ENCODE data around the gene REX1BD.

The REX1BD gene

GRCh38 chr19:18603958-18604819 lies 15.6 kb downstream of the REX1BD start:
- DNase-seq: no peak

DNA sequence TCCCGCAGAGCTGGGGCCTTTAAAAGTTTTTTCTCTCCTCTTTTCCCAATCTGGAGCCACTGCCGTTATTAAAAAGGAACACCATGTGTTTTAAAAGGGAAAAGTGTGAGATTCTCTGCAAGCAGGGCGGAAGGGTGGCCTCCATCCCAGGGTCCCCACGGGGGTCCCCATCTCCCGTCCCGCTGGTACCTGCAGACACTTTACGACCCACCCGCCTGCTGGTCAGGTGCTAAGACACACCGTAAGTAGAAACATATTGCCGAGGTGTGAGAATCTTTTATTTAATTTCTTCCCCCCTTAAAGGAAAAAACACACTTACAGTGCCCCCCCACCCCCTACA lies 16.2 kb downstream of the REX1BD start:
- DNase-seq: no peak

DNA sequence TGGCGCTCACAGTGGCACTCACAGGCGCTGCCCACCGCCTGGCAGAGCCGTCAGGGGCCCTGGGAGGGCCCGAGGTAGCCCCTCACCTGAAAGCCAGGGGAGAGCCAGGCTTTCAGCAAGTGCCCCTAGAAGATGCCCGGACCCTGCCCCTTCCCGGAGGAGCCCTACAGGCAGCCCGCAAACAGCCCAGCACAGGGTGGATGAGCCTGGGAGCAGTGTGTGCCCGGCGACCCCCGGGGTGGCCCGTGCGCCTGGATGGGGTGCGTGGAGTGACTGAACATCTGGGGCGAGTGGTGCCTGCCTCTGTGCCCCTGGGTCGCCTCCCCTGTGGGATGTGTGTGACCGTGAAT lies 16.6 kb downstream of the REX1BD start:
- no peak for DNase-seq

DNA sequence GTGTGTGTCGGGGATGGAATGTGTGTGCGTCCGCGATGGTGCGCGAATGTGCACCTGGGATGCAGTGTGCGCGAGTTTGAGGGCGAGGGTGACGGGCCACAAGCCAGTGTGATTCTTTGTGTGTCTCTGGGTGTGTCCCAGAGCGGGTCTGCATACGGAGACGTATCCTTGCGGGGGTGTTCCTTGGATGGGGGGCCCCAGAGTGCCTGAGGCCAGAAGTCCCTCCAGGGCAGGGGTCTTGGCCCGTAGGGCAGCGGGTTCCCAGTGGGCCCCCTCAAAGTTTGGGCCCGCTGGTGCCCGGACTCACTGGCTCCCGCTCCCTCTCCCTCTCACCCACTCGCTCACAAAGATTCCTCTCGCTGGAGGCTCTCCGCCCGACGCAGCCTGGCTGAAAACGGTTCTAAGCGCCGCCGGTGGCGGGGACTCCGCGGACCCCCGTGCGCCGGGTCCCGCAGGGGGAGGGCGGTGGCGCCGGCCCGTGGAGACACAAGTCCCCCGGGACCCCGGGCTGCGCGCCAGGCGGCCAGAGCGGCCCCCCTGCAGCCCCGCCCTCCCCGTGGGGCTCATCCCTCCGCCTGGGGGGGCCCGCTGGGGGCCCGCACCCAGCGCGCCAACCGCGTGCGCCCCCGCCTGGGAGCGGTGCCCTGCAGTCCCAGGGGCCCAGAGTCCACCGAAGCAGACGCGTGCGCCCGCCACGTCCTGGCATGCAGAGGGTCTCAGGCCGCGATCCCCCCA lies 17.1 kb downstream of the REX1BD start:
- DNase-seq: no peak

- no peak for DNase-seq
These were observed 18.0 kb downstream of the REX1BD start, which contains the start of gene CRLF1 for GRCh38 chr19:18606281-18607225. TSS of gene CRLF1 (minus strand) at chr19:18606799. CDS start at chr19:18606656, 143 bp downstream.

DNA sequence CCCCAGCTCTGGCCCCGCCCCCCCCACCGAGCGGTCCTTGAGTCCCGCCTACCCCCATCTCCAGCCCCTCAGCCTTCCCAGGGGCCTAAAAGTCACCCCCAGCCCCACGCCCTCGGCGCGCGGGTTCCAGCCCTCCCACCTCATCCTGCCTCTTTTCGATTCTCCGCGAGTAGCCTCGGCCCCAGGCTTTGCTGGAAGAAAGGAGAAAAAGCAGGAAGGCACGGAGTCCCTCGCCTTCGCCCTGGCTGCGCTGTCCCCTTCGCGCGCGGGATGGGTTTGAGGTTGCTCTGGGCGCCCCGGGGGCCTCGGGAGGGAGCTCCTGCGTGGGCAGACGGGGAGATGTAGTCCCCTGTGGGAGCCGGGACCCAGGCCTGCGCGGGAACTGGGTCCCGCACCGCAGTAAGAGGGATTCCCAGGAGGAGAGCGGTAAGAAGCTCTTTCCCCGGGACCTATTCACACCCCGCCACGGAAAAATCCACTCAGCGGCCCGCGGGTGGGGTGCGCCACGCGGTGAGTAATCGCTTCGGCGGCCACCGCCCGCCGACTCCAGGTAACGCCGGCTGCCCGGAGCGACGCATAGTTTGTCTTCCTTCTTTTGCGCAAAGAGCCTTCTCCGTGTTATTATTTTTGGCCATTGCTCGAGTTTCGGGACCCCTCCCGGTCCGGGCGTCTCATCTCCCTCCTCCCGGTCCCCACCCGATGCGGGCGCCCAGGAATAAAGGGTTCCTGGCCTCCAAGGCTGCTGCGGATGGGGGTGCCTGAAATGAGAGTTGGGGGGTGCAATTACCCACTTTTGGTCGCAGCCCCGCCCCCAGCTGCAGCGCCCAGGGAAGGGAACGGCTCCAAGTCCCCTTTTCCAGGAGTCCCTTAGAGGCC lies 18.9 kb downstream of the REX1BD start:
- no peak for DNase-seq

- no peak for DNase-seq
These were observed 19.7 kb downstream of the REX1BD start for GRCh38 chr19:18608102-18608804.

GRCh38 chr19:18608805-18609716 lies 20.5 kb downstream of the REX1BD start:
- DNase-seq: no peak

DNA sequence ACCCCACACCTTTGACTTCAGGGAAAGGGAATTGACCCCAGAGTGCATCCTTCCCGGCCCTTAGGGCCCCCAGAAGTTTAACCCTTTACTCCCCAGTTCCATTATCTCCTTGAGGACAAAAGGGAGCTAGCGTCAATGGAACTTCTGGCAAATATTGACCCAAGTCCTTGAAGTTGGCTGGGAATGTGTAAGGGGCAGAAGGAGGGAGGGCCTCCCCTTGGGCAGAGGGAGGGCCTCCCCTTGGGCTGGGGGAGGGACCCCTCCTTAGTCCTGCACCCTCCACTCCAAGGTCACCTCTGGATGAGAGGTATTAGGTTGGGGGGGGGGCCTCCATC lies 21.1 kb downstream of the REX1BD start:
- no peak for DNase-seq

- no peak for DNase-seq
These were observed 21.6 kb downstream of the REX1BD start for GRCh38 chr19:18610245-18610555.

GRCh38 chr19:18610556-18611326 lies 22.1 kb downstream of the REX1BD start:
- no peak for DNase-seq

GRCh38 chr19:18611327-18612050 lies 22.9 kb downstream of the REX1BD start:
- DNase-seq: no peak

GRCh38 chr19:18612051-18612771 lies 23.6 kb downstream of the REX1BD start:
- no peak for DNase-seq

DNA sequence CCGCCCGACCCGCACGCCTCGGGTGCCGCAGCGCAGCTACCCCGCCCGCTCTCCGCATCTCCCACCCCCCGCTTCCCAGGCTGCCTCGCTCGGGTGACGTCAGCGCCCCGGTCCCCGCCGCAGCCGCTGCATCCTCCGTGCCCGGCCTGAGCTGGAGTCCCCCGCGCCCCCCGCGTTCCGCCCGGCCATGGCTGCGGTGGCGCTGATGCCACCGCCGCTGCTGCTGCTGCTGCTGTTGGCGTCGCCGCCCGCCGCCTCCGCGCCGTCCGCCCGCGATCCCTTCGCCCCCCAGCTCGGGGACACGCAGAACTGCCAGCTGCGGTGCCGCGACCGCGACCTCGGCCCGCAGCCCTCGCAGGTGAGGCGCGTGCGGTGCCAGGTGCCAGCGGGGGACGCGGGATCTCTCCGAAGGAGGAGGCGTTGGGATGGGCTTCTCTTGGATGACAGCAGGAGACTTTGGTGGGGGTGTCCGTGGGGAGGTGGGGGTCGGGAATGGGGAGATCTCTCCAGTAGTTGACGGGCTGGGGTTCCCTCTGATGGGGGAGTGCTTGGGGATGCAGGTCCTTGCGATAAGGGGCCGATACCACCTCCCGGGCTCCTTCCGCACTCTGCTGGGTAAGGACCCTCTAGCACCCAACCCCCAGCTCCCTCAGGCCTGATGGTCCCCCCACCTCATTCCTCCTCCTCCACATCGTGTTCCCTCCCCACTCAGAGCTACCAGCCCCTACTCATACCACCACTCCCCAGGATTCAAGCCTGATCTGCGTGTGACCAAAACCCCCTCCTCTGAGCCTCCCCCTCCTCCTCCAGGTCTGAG lies 24.4 kb downstream of the REX1BD start, which contains the start of gene TMEM59L:
Gene TMEM59L (plus strand): TSS at position 99 of the 817 bp plus-strand sequence. CDS start 89 bp downstream, at position 188.
- no peak for DNase-seq

GRCh38 chr19:18613589-18614234 lies 25.1 kb downstream of the REX1BD start:
- no peak for DNase-seq

- no peak for DNase-seq
These were observed 27.4 kb downstream of the REX1BD start for GRCh38 chr19:18616023-18616422.

- no peak for DNase-seq
These were observed 29.0 kb downstream of the REX1BD start for GRCh38 chr19:18617562-18617961.

Data from inflammatory macrophage treated with lipopolysaccharide for 1 hour (primary cell).